Measurements from ENCODE around the gene MRPS18A.
"Not testable (repeated sequence)": the region's sequence is repeated elsewhere in the genome, so short reads cannot be mapped to it uniquely, and the experiment has no call there.

The MRPS18A gene

GRCh38 chr6:43658161-43658560, 29.4 kb downstream of the MRPS18A start:
- H4K20me1 ChIP-seq (ENCODE audit: insufficient read depth, low read length): no peaks in the 10 kb centered on the region
- no peak overlapping the region for H3K27ac ChIP-seq (ENCODE audit: low read depth, low read length, poor library complexity, severe bottlenecking)
- no peaks in the 10 kb centered on the region; the same call in 1 of the 2 replicates for H3K36me3 ChIP-seq (ENCODE audit: insufficient read depth, low read length)
- no peak overlapping the region for H3K9ac ChIP-seq (ENCODE audit: low read length)
- peaks cover 5% of the 10 kb centered on the region; the same call in 1 of the 2 replicates for H3K27me3 ChIP-seq (ENCODE audit: insufficient read depth, low read length)
- H3F3A ChIP-seq (ENCODE audit: insufficient read depth, low read length): no peaks in the 10 kb centered on the region
- H3K4me3 ChIP-seq (ENCODE audit: low read depth, low read length, poor library complexity, severe bottlenecking): no peak overlapping the region
- TF ChIP-seq CTCF (IDR thresholded peaks at IDR 0.05; ENCODE audit: low read length) (no peak), EZH2 (IDR thresholded peaks at IDR 0.05; ENCODE audit: borderline replicate concordance, low read length) (no peak)
- H3K79me2 ChIP-seq (ENCODE audit: insufficient read depth, low read length): no peaks in the 10 kb centered on the region
- H3K4me2 ChIP-seq (ENCODE audit: low read length): no peak overlapping the region
- no peaks in the 10 kb centered on the region for H3K4me1 ChIP-seq (ENCODE audit: insufficient read depth, low read length, severe bottlenecking)
- no peak overlapping the region for H2AFZ ChIP-seq (ENCODE audit: low read length)
- peaks cover 3% of the 10 kb centered on the region; the same call in 1 of the 2 replicates for H3K9me3 ChIP-seq (ENCODE audit: low read length)
- H3K9me2 ChIP-seq (ENCODE audit: low read depth, low read length): no peaks in the 10 kb centered on the region

GRCh38 chr6:43657221-43657802, 30.3 kb downstream of the MRPS18A start:
- Histone ChIP-seq H3K79me2 (ENCODE audit: insufficient read depth, low read length) (no peaks in the 10 kb centered on the region), H3K27me3 (ENCODE audit: insufficient read depth, low read length) (peaks cover 5% of the 10 kb centered on the region; the same call in 1 of the 2 replicates), H3K9ac (ENCODE audit: low read length) (no peak overlapping the region), H3K4me3 (ENCODE audit: low read depth, low read length, poor library complexity, severe bottlenecking) (no peak overlapping the region), H3K36me3 (ENCODE audit: insufficient read depth, low read length) (no peaks in the 10 kb centered on the region; the same call in 1 of the 2 replicates), H3K4me2 (ENCODE audit: low read length) (no peak overlapping the region), H3K9me3 (ENCODE audit: low read length) (peaks cover 3% of the 10 kb centered on the region; the same call in 1 of the 2 replicates), H3K9me2 (ENCODE audit: low read depth, low read length) (no peaks in the 10 kb centered on the region), H2AFZ (ENCODE audit: low read length) (no peak overlapping the region), H3K27ac (ENCODE audit: low read depth, low read length, poor library complexity, severe bottlenecking) (no peak overlapping the region), H3K4me1 (ENCODE audit: insufficient read depth, low read length, severe bottlenecking) (no peaks in the 10 kb centered on the region), H3F3A (ENCODE audit: insufficient read depth, low read length) (no peaks in the 10 kb centered on the region), H4K20me1 (ENCODE audit: insufficient read depth, low read length) (no peaks in the 10 kb centered on the region)
- TF ChIP-seq EZH2 (IDR thresholded peaks at IDR 0.05; ENCODE audit: borderline replicate concordance, low read length): no peak
- 0 out of 2 replicates have a peak, but pooled peaks have one; percentile 11 for TF ChIP-seq CTCF (IDR thresholded peaks at IDR 0.05; ENCODE audit: low read length)

- H3K4me3 ChIP-seq (ENCODE audit: low read depth, low read length, poor library complexity, severe bottlenecking): not testable (repeated sequence)
These were observed 34.8 kb downstream of the MRPS18A start for GRCh38 chr6:43652822-43653221.

GRCh38 chr6:43648248-43648647, 39.3 kb downstream of the MRPS18A start:
- no peaks in the 10 kb centered on the region for H4K20me1 ChIP-seq (ENCODE audit: insufficient read depth, low read length)
- H3K27me3 ChIP-seq (ENCODE audit: insufficient read depth, low read length): no peaks in the 10 kb centered on the region
- H3K4me2 ChIP-seq (ENCODE audit: low read length): no peak overlapping the region
- no peaks in the 10 kb centered on the region for H3K9me2 ChIP-seq (ENCODE audit: low read depth, low read length)
- H3K4me1 ChIP-seq (ENCODE audit: insufficient read depth, low read length, severe bottlenecking): peaks cover 4% of the 10 kb centered on the region
- H3K9ac ChIP-seq (ENCODE audit: low read length): no peak overlapping the region
- no peak overlapping the region for H2AFZ ChIP-seq (ENCODE audit: low read length)
- no peaks in the 10 kb centered on the region for H3K36me3 ChIP-seq (ENCODE audit: insufficient read depth, low read length)
- peaks cover 8% of the 10 kb centered on the region for H3F3A ChIP-seq (ENCODE audit: insufficient read depth, low read length)
- H3K27ac ChIP-seq (ENCODE audit: low read depth, low read length, poor library complexity, severe bottlenecking): no peak overlapping the region
- no peak overlapping the region for H3K4me3 ChIP-seq (ENCODE audit: low read depth, low read length, poor library complexity, severe bottlenecking)
- no peaks in the 10 kb centered on the region for H3K9me3 ChIP-seq (ENCODE audit: low read length)
- H3K79me2 ChIP-seq (ENCODE audit: insufficient read depth, low read length): no peaks in the 10 kb centered on the region
- TF ChIP-seq CTCF (IDR thresholded peaks at IDR 0.05; ENCODE audit: low read length) (no peak), EZH2 (IDR thresholded peaks at IDR 0.05; ENCODE audit: borderline replicate concordance, low read length) (no peak)

More at GRCh38 chr6:43652822-43653221, 34.8 kb downstream of the MRPS18A start:
- not testable (repeated sequence) for H3F3A ChIP-seq (ENCODE audit: insufficient read depth, low read length); H4K20me1 ChIP-seq (ENCODE audit: insufficient read depth, low read length); H3K79me2 ChIP-seq (ENCODE audit: insufficient read depth, low read length); H3K4me2 ChIP-seq (ENCODE audit: low read length); H3K9ac ChIP-seq (ENCODE audit: low read length); H3K36me3 ChIP-seq (ENCODE audit: insufficient read depth, low read length); H3K27ac ChIP-seq (ENCODE audit: low read depth, low read length, poor library complexity, severe bottlenecking); H3K4me1 ChIP-seq (ENCODE audit: insufficient read depth, low read length, severe bottlenecking); H2AFZ ChIP-seq (ENCODE audit: low read length); H3K27me3 ChIP-seq (ENCODE audit: insufficient read depth, low read length); H3K9me3 ChIP-seq (ENCODE audit: low read length); H3K9me2 ChIP-seq (ENCODE audit: low read depth, low read length)
